Left kidney (tissue), 2 donors: ENCODE data around the gene TMEM200A. TPM values are rescaled to one million over a fixed set of nuclear protein-coding genes. Genes with fewer than 3 reads are reported as not detected.

Experiments used
- DNase-seq: peaks from one replicate; pipeline ENCODE4 v3.0.0-alpha.2; 2013
- polyA plus RNA-seq: library from polyadenylated mRNA; unstranded; fragments of 120-200 nt; gene quantifications from one replicate; pipeline ENCODE4 v1.2.1, GENCODE V29; 2013; ENCODE audit not compliant: insufficient read length

Gene TMEM200A
- polyA plus RNA-seq, 1 donor, result 27.8 TPM

DNA sequence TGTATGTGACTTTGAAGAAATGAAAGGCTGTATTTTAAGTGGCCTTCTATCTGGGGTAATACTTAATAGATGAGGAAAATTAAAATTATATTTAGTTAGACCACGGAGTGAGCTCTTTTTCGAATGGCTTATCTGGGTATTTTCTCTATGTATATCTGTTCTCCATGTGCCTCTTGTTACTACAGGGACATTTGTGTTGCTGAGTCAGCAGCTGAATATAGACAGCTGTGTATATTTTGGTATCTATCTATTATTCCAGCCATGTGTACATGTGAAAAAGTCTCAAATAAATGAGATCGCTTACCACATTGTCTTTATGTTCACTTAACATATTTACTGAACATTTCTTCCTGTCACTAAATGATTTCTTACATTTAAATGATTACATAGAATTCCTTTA lies 57.2 kb downstream of the TMEM200A start:
- no peak for DNase-seq

GRCh38 chr6:130424710-130425109 lies 58.9 kb downstream of the TMEM200A start:
- no peak for DNase-seq

- DNase-seq, result no peak
Observed at GRCh38 chr6:130425537-130425936, 59.7 kb downstream of the TMEM200A start.

GRCh38 chr6:130426066-130426721 lies 60.4 kb downstream of the TMEM200A start:
- no peak for DNase-seq

DNA sequence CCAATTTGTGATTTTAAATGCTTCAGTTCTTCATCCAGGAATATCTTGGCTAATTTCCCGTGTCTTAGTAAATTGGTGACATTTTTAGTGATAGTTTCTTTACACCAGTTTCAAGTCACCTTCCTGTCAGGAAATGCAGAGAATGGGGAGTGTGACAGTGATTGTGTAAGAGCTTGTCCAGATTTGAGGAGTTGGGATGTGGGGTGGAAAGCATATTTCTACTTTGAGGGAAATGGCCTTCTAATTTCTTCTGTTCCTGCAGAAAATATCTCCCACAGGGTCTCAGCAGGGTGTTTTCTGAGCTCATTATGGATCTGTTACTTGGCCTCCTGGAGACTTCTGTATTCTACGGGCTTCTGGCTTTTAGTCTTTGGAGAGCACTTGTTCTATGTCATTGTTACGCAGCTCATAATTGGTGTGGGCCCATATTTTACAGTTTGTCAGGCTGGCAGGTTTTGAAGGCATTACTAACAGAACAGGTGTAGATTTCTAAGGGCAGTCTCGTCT lies 65.6 kb downstream of the TMEM200A start:
- DNase-seq, result no peak

DNA sequence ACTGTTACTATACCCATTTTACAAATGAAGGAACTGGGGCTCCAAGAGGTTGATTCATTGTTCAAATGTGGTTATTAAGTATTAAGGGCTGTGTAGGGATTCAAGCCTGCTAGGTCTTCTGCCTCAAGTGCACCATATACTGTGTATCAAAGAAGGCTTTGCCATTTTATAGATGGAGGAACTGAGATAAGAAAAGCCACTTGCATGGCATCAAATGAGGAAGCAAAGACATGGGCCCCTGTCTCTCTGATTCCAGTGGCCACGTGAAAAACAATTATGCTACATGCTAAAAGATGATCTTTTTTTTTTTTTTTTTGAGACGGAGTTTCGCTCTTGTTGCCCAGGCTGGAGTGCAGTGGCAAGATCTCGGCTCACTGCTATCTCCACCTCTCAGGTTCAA lies 67.0 kb downstream of the TMEM200A start:
- no peak for DNase-seq

GRCh38 chr6:130434174-130434873 lies 68.5 kb downstream of the TMEM200A start:
- DNase-seq, result no peak

GRCh38 chr6:130435181-130435580 lies 69.4 kb downstream of the TMEM200A start:
- DNase-seq, result no peak

GRCh38 chr6:130437961-130438360 lies 72.1 kb downstream of the TMEM200A start:
- DNase-seq, result no peak

DNA sequence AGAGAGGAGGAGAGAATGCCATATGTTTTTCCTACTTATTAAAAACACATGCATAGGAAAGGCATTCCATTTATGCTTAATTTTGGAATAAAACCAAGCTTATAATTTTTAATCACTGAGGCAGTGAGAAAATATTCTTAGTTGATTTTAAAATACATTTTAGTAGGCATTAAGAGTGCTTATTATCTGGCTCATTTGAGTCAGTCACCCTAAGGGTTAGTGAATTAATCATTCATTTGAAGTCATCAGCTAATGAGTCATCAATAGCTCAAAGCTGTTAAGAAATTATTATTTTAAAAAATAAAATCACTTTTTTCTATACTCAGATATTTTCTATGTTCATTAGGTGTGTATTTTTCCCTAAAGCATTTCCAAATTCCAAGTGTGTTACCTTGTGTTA lies 81.6 kb downstream of the TMEM200A start:
- no peak for DNase-seq

DNA sequence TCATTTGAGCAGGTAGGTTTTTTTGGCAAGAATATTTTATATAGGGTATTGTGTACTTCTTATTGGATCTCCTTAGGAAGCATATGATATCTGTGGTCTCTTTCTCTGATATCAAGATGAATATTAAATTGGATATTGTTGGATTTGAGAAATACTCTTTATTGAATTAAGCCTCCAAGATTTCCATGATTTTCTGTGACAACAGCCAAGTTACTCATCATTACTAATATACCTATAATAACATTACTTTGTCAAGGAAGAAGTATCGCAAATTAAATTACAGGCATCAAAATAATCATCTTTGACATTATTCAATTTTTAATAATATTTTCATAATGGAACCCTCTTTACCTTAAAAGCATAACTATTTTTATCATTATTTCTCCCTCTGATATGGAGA lies 86.5 kb downstream of the TMEM200A start:
- DNase-seq, result no peak

- DNase-seq, result no peak
Observed at GRCh38 chr6:130453230-130453629, 87.4 kb downstream of the TMEM200A start.

- no peak for DNase-seq
Observed at GRCh38 chr6:130457605-130458004, 91.8 kb downstream of the TMEM200A start.

- DNase-seq, result no peak
Observed at GRCh38 chr6:130459316-130459715, 93.5 kb downstream of the TMEM200A start.

- no peak for DNase-seq
Observed at GRCh38 chr6:130460934-130461333, 95.1 kb downstream of the TMEM200A start.

DNA sequence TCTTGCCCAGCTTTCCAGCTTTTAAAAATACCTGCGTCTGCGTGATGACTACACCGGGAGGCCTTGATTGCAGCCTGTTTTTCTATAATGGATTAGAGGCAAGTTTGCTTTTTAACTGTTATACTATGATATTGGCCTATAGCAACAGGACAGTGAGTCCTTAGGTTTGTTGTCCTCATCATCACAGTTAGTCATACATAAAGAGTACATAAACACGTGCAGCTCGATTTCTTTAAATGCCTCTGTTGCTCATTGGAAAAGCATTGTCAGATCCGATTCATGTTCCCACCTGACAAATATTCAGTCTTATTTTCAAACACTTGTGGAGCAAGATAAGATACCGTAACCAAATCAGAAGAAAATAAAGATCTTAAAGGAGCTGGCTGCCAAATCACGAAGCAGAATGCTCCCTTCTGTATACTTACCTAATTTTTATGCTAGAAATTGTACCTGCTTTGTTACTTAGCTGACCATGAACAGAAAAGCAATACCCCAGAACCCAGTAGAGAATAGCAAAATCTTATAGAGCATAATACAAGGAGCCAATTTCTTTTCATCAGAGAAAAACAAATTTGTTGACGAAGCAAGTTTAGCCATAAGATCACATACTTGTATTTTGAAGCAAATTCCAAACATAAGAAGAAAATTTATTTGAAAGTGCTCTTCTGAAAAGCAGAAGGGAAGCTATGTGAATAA lies 100.4 kb downstream of the TMEM200A start:
- DNase-seq, result no peak

DNA sequence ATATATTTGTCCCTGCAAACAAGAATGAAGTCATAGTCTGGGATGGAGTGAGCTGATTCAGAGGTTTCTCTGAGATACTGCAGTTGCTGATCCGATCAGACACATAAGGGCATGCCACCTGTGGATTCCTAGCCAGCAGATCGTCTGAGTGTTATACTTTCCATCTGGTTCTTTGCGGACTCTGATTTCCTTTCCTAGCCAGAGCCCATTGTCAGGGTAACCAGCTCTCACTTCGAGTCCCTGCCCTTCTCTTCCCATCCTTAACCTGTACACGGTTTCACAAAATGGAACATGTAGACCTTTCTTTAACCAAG lies 100.9 kb downstream of the TMEM200A start:
- no peak for DNase-seq

DNA sequence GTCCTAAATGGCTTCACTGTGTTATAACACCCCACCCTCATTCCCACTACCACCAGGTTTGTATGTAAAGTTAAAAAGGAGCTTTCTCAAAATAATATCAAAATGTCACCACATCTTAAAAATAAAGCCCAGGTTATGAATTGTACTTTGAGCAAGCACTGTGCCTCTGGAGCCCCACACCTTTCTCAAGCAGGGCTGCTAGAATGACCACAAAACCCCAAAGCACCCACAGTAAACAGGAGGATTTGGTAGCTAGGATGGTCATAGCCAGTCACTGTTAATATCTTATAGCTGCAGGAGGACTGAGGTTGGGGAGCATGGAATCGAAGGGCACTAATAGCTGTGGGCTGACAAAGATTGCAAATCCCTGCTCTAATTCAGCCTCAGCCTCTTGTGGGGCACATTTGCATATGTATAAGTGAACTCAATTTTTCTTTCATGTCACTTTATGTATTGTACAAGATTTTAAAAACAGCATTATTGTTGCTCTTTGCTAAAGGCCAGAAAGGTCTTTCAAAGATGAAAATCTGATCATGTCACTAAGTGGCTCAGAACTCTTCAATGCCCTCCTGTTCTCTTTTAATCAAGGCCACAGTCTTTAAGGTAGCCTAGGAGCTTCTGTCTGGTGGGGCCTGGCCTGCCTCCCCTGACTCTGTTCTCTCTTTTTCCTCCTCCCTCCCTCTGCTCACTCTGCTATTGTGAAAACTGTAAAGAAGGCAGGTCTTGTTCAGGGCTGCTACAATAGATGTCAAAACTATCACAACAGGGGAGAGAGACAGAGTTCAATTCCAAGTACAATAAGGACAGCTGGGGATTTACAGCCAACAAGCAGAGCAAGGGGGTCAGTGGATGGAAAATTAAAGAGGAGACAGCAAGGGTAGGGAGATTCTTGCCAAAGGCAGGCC lies 101.6 kb downstream of the TMEM200A start:
- no peak for DNase-seq

- no peak for DNase-seq
Observed at GRCh38 chr6:130470766-130471165, 104.9 kb downstream of the TMEM200A start.

GRCh38 chr6:130473886-130474285 lies 108.1 kb downstream of the TMEM200A start:
- no peak for DNase-seq

GRCh38 chr6:130482645-130483390 lies 117.0 kb downstream of the TMEM200A start:
- no peak for DNase-seq

GRCh38 chr6:130485870-130486269 lies 120.1 kb downstream of the TMEM200A start:
- no peak for DNase-seq
